LNCaP clone FGC (cell line): ENCODE measurements around the gene TM9SF1.

ENCODE experiments used
- DNase-seq: peaks from one replicate; pipeline ENCODE4 v3.0.0-alpha.2; 2011; ENCODE audit warnings: low read depth
- H3K4me3 ChIP-seq: 2 replicates; pipeline ENCODE4 v1.5.1; 2011; ENCODE audit warnings: mild to moderate bottlenecking, low read depth, low read length, control low read depth
- TF ChIP-seq, protein P1 (sequence below): IDR thresholded peaks from 2 replicates; pipeline ENCODE4 v1.5.1; 2012; ENCODE audit warnings: mild to moderate bottlenecking; ENCODE audit not compliant: control insufficient read depth, insufficient read depth; ENCODE audit errors: extremely low read depth

TM9SF1 gene

DNA sequence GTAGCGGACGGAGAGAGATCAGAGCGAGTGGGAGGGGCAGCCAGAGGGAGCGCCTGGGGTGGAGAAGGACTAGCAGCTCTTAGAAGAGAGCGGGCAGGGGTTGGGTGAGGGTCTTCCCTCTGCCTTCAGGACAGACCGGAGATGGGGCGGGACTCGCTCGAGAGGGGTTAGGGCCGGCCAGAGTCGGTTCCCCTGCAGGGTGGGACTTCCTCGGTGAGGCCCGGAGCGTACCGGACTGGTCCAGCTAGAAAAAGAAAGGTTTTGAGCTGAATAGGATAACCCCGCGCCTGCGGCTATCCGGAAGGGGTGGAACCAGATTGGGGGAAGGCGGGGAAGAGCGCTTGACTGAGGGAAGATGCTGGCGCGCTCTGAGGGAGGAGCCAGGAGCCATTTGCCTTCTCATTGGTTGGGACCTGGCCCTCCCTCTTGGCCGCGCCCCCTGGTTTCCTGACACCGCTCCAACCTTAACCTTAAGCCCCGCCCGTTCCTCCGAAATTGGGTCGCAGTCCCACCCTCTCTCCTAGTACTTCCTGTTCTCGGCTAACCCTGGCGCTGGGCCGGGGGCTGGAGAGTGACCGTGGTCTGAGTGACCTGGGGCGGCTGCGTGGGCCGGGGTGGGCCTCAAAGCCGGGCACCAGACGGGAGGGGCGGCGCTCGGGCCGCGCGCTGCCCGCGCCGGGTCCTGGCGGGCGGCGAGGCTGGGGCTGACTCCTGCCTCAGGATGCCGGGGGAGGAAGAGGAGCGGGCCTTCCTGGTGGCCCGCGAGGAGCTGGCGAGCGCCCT is 48.1 kb downstream of the TM9SF1 start, which contains the start of gene RNF31:
RNF31 (plus strand) TSS at position 521 of the 783 bp plus-strand sequence; CDS start at position 722, 201 bp downstream.
- peak; percentile 97 for DNase-seq
- TF ChIP-seq, protein P1, sequence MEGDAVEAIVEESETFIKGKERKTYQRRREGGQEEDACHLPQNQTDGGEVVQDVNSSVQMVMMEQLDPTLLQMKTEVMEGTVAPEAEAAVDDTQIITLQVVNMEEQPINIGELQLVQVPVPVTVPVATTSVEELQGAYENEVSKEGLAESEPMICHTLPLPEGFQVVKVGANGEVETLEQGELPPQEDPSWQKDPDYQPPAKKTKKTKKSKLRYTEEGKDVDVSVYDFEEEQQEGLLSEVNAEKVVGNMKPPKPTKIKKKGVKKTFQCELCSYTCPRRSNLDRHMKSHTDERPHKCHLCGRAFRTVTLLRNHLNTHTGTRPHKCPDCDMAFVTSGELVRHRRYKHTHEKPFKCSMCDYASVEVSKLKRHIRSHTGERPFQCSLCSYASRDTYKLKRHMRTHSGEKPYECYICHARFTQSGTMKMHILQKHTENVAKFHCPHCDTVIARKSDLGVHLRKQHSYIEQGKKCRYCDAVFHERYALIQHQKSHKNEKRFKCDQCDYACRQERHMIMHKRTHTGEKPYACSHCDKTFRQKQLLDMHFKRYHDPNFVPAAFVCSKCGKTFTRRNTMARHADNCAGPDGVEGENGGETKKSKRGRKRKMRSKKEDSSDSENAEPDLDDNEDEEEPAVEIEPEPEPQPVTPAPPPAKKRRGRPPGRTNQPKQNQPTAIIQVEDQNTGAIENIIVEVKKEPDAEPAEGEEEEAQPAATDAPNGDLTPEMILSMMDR: no peak
- H3K4me3 ChIP-seq: peak within 1 kb of the TSS; percentile 98

DNA sequence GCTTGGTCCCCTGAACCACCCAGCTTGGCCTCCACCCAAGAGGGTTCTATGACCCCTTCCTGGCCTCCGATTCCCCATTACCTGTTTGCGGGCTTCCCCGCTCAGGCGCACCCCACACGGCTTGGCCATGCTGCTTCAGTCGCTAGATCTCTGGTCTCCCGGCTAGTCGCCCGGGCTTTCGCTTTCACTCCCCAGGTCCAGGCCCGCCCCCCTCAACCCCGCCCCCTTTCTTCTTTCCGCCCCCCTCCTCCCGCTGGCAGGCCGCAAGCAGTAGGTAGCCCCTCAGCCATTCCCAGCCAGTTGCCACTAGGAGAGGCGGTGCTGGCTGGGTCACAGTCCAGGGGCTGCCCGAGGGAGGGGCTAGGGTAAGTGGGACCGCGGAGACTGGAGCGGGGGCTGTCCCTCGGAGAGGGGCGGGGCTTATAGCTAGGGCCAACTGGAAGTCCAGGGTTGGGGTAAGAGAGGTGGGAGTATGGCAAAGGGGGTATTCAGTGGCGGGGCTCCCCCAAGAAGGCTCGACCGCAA is 48.7 kb downstream of the TM9SF1 start, which contains the start of gene PSME2:
PSME2 (minus strand) TSS at position 158 of the 525 bp plus-strand sequence; CDS start at position 129, 29 bp downstream.
- peak within 1 kb of the TSS; percentile 98 for H3K4me3 ChIP-seq
- DNase-seq: peak; percentile 88
- TF ChIP-seq, protein P1: no peak

DNA sequence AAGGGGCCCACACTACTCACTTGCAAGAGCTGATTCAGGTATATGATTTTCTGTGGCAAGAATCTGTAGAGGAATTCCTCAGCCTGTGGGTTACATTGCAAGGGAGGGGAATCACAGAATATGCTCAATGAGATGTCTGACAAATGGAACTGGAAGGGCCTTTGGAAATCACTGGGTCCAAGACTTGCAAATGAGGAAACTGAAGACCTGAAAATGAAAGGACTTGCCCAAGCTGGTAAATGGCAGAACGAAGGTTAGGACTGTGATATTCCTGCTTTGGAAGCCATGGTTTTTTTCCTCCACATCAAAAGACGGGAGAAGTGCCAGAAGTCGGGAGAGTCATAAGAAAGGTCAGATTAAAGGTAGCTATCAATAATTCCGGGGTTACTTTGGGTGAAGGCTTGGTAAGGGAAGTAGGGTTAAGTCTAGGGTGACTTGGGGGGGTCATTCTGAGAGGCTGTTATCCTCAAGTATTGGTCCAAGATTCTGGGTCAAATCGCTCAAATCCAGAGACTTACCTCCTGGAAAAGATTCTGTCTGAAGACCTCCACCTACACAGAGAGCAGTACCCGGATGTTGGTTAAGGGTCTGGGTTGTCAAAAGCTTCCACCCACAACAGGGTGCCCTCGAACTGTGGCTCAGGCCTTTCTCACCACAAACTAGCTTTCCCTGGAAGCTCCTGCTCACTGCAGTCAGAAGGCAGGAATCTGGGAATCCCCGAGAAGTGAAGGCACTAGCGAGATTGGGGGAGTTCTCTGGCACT is 49.4 kb downstream of the TM9SF1 start:
- DNase-seq: no peak
- TF ChIP-seq, protein P1: no peak
- peak overlapping the region; percentile 98 for H3K4me3 ChIP-seq

DNA sequence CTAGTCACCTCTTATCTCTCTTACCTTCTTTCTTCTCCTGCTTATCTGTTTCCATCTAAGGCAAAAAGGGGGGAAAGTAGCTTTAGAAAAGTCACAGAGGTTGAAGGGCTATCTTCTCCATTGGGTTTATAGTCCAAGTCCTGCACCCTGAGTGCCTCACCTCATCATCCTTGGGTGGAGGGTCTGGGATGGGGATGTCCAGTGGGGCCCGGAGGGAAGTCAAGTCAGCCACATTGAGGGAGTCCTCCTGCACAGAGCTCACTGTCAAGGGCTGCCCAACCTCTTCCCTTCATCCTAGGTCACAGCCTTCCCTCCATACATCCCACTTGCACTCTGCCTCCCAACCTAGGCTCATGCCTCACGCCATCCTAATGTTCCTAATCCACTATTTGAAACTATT is 50.0 kb downstream of the TM9SF1 start:
- no peak for DNase-seq
- TF ChIP-seq, protein P1: no peak
- H3K4me3 ChIP-seq: peak overlapping the region; percentile 98

DNA sequence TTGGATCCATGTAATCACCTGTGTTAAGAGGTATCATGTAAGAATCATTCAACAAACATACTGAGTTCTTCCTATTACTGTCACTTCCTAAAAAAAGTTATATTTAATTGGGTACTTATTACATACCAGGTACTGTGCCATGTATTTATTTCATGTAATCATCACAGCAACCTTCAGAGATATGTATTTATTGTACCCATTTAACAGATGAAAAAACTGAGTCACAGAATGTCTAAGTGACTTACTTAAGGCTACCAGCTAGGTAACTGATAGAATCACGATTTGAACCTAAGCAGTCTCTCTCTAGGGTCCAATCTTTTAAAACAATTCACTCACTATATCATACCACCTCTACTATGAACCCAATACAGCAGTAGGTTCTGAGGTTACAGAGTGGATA is 50.8 kb downstream of the TM9SF1 start:
- DNase-seq: no peak
- no peak overlapping the region for H3K4me3 ChIP-seq
- TF ChIP-seq, protein P1: no peak

DNA sequence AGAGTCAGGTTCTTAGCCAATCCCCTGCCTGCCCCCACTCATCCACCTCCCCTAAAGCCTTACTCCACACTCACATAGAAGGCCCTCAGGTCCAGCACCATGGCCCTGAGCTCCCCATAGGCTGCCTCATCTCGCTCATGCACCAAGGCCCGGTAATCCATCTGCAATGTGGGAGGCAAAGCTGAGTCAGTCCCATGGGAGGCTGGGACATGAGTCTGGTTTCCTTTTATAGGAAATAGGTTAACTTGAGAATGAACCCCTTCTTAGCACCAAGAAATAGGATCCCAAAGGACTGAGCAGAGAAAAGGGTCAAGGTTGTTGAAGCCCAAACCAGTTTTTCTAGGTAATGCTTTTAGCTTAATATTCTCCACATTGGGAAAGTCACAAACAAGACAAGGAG is 51.7 kb downstream of the TM9SF1 start:
- H3K4me3 ChIP-seq: no peak overlapping the region
- TF ChIP-seq, protein P1: no peak
- no peak for DNase-seq
